ENCODE results near the gene TPM2. TPM values are rescaled to one million over a fixed set of nuclear protein-coding genes. Genes with fewer than 3 reads are reported as not detected.
A peak's percentile ranks its signal among the peaks of the same experiment; 100 is the strongest.
"Not testable (repeated sequence)": the region's sequence is repeated elsewhere in the genome, so short reads cannot be mapped to it uniquely, and the experiment has no call there.

TPM2 gene
- total and polyA plus RNA-seq, 5 experiments from 2014 or later: 0.34 to 98.5 (median 92.3) TPM; not detected in 2

DNA sequence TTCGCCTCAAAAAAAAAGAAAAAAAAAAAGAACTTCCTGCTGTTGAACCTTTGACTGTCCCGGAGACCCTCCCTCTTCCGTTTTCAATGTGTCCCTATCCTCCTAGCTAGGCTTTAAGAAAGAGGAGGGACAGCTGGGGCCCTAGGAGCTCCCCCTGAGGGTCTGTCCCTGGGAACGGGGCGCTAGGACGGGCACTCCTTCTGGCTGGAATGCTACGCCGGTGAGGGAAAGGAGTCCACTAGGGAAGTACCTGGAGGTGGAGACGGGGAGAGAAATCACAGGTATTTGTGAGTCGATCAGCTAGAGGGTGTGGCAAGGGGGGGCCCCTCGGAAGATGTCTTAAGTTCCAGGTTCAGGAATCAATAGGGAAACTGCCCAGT is 43.6 kb downstream of the TPM2 start:
- peaks cover 0 to 3% (median 0%) of the 10 kb centered on the region in 3 donors for H3K36me3 Mint-ChIP-seq
- H3K27ac Mint-ChIP-seq: peak overlapping the region; percentile 95 to 98 (median 96)
- H3K9me3 Mint-ChIP-seq: no peaks in the 10 kb centered on the region
- H3K4me3 Mint-ChIP-seq: peak overlapping the region; percentile 89 to 98 (median 96)
- peak in 1 of 10 donors; percentile 27 for DNase-seq
- no peaks in the 10 kb centered on the region for H3K27me3 Mint-ChIP-seq
- no peak for ATAC-seq
- POLR2A ChIA-PET: interaction anchor here (0.6 to 8.6 kb wide), 17 partner anchors 13 to 185 kb away, joined by 3 to 180 read pairs (median 8); partner anchors contain the start of genes CCDC107, CD72, CREB3 and RMRP
- H3K4me1 Mint-ChIP-seq: peaks cover 29 to 85% (median 54%) of the 10 kb centered on the region in 4 donors

GRCh38 chr9:35645736-35646135 is 44.0 kb downstream of the TPM2 start:
- not testable (repeated sequence) for DNase-seq, H3K36me3 Mint-ChIP-seq, ATAC-seq, H3K9me3 Mint-ChIP-seq, H3K27me3 Mint-ChIP-seq
- Mint-ChIP-seq H3K4me1 (peaks cover 26 to 85% (median 53%) of the 10 kb centered on the region in 4 donors), H3K4me3 (peak overlapping the region; percentile 89 to 98 (median 96)), H3K27ac (peak overlapping the region; percentile 95 to 98 (median 96))
- POLR2A ChIA-PET: interaction anchor here (0.6 to 8.6 kb wide), 18 partner anchors 13 to 185 kb away, joined by 3 to 180 read pairs (median 6); partner anchors contain the start of genes CCDC107, CD72, CREB3 and RMRP

DNA sequence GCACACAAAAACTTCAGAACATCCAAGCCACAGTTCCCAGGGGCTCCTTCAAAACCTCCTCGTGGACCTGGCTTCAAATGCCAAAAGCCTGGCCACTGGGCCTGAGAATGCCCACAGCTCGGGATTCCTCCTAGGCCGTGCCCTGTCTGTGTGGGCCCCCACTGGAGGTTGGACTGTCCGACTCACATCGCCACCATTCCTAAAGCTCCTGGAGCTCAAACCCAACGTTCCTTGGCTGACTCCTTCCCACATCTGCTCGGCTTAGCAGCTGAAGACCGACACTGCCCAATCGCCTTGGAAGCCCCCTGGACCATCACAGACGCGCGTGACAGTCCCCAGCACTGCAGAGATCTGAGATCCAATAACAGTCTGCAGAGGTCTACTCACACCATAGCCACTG is 46.7 kb downstream of the TPM2 start:
- POLR2A ChIA-PET: interaction anchor here (0.6 to 8.6 kb wide), 3 partner anchors 13 to 24 kb away, joined by 3 to 180 read pairs (median 4); partner anchors contain the start of genes CCDC107 and RMRP
- H3K4me1 Mint-ChIP-seq: peaks cover 25 to 89% (median 57%) of the 10 kb centered on the region in 4 donors

GRCh38 chr9:35641478-35641877 is 48.2 kb downstream of the TPM2 start:
- H3K27ac Mint-ChIP-seq: peak overlapping the region in 4 of 10 donors; percentile 27 to 69 (median 54)
- H3K36me3 Mint-ChIP-seq, H3K4me3 Mint-ChIP-seq, ATAC-seq, H3K27me3 Mint-ChIP-seq, DNase-seq, H3K9me3 Mint-ChIP-seq, POLR2A ChIA-PET: not testable (repeated sequence)
- H3K4me1 Mint-ChIP-seq: peaks cover 22 to 93% (median 62%) of the 10 kb centered on the region in 4 donors

More for the DNA sequence above, 46.7 kb downstream of the TPM2 start:
- peak overlapping the region in 3 of 10 donors; percentile 38 to 62 (median 50) for H3K27ac Mint-ChIP-seq
- no peaks in the 10 kb centered on the region for H3K27me3 Mint-ChIP-seq
- peaks cover 0 to 4% (median 2%) of the 10 kb centered on the region in 3 donors for H3K36me3 Mint-ChIP-seq
- ATAC-seq (no peak), DNase-seq (no peak)
- no peaks in the 10 kb centered on the region for H3K9me3 Mint-ChIP-seq
- peak overlapping the region in 1 of 10 donors; percentile 4 for H3K4me3 Mint-ChIP-seq

- DNase-seq, H3K27me3 Mint-ChIP-seq, ATAC-seq, H3K36me3 Mint-ChIP-seq, H3K4me3 Mint-ChIP-seq, H3K9me3 Mint-ChIP-seq: not testable (repeated sequence)
- Mint-ChIP-seq H3K27ac (peak overlapping the region in 5 of 10 donors; percentile 15 to 92 (median 67)), H3K4me1 (peaks cover 20 to 93% (median 64%) of the 10 kb centered on the region in 4 donors)
- POLR2A ChIA-PET: interaction anchor here (2.0 to 2.5 kb wide), 2 partner anchors 18 to 35 kb away, joined by 4 to 7 read pairs; partner anchors contain the start of genes CCDC107, RMRP and TESK1
Observed at GRCh38 chr9:35640431-35640830, 49.3 kb downstream of the TPM2 start.

- no peaks in the 10 kb centered on the region for H3K27me3 Mint-ChIP-seq
- peaks cover 0 to 4% (median 2%) of the 10 kb centered on the region in 3 donors for H3K36me3 Mint-ChIP-seq
- H3K4me1 Mint-ChIP-seq: peaks cover 22 to 94% (median 63%) of the 10 kb centered on the region in 4 donors
- POLR2A ChIA-PET: interaction anchor here (1.0 to 2.5 kb wide), 5 partner anchors 8 to 92 kb away, joined by 4 to 7 read pairs (median 6); partner anchors contain the start of genes CCDC107, RMRP, SIT1 and TESK1
- ATAC-seq (no peak), DNase-seq (no peak)
- H3K9me3 Mint-ChIP-seq: no peaks in the 10 kb centered on the region
- peak overlapping the region in 9 of 10 donors; percentile 24 to 93 (median 81) for H3K27ac Mint-ChIP-seq
- peak overlapping the region in 7 of 10 donors; percentile 1 to 66 (median 50) for H3K4me3 Mint-ChIP-seq
Observed at GRCh38 chr9:35639631-35640030, 50.1 kb downstream of the TPM2 start.

- Mint-ChIP-seq H3K4me3 (peak overlapping the region in 8 of 10 donors; percentile 23 to 66 (median 52)), H3K27ac (peak overlapping the region in 9 of 10 donors; percentile 38 to 93 (median 82)), H3K4me1 (peaks cover 22 to 94% (median 60%) of the 10 kb centered on the region in 4 donors)
- not testable (repeated sequence) for H3K27me3 Mint-ChIP-seq, H3K9me3 Mint-ChIP-seq, H3K36me3 Mint-ChIP-seq, DNase-seq
- POLR2A ChIA-PET: interaction anchor here (0.7 to 2.5 kb wide), 6 partner anchors 8 to 92 kb away, joined by 4 to 7 read pairs (median 6); partner anchors contain the start of genes CCDC107, RMRP, SIT1 and TESK1
- peak; percentile 41 to 66 for ATAC-seq
Observed at GRCh38 chr9:35639225-35639624, 50.5 kb downstream of the TPM2 start.

DNA sequence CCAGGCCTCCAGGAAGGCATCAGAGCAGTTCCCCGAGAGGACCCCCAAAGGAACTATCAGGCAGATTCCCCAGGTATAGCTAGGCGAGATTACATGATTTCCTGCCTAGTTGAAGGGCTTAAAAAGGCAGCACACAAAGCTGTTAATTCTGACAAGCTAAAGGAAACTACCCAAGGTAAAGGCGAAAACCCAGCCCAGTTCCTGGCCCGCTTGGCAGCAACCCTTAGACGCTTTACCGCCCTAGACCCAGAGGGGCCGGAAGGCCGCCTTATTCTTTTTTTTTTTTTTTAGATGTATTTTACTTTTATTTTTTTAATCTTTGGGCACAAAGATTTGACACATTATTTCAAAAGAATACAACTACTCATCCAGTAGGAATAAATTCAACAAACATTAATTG is 51.0 kb downstream of the TPM2 start:
- H3K9me3 Mint-ChIP-seq, H3K27me3 Mint-ChIP-seq, H3K36me3 Mint-ChIP-seq: not testable (repeated sequence)
- Mint-ChIP-seq H3K4me3 (peak overlapping the region; percentile 47 to 81 (median 64)), H3K27ac (peak overlapping the region; percentile 58 to 93 (median 90)), H3K4me1 (peaks cover 22 to 97% (median 60%) of the 10 kb centered on the region in 4 donors)
- POLR2A ChIA-PET: interaction anchor here (0.7 to 2.5 kb wide), 8 partner anchors 9 to 93 kb away, joined by 3 to 8 read pairs (median 6); partner anchors contain the start of genes CCDC107, RMRP, SIT1 and TESK1
- DNase-seq: peak in 5 of 10 donors; percentile 30 to 74 (median 57)
- peak; percentile 77 to 84 for ATAC-seq

DNA sequence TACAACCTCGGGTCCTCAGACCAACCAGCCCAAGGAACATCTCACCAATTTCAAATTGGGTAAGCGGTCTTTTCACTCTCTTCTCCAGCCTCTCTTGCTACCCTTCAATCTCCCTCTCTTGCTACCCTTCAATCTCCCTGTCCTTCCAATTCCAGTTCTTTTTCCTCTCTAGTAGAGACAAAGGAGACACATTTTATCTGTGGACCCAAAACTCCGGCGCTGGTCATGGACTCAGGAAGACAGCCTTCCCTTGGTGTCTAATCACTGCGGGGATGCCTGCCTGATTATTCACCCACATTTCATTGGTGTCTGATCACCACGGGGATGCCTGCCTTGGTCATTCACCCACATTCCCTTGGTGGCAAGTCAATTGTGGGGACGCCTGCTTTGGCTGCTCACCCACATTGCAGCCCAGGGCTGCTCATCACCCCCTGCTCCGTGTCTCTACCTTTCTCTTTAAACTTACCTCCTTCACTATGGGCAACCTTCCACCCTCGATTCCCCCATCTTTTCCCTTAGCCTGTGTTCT is 52.2 kb downstream of the TPM2 start:
- Mint-ChIP-seq H3K4me3 (peak overlapping the region in 5 of 10 donors; percentile 7 to 81 (median 58)), H3K4me1 (peaks cover 21 to 86% (median 56%) of the 10 kb centered on the region in 4 donors), H3K27ac (peak overlapping the region in 9 of 10 donors; percentile 30 to 93 (median 87))
- H3K9me3 Mint-ChIP-seq, DNase-seq, H3K27me3 Mint-ChIP-seq, ATAC-seq, H3K36me3 Mint-ChIP-seq: not testable (repeated sequence)
- POLR2A ChIA-PET: interaction anchor here (1.3 to 2.0 kb wide), 2 partner anchors 10 to 18 kb away, joined by 6 to 8 read pairs; no protein-coding TSS in a partner anchor

GRCh38 chr9:35636877-35637246 is 52.9 kb downstream of the TPM2 start:
- H3K9me3 Mint-ChIP-seq, DNase-seq, H3K27me3 Mint-ChIP-seq, ATAC-seq, H3K36me3 Mint-ChIP-seq: not testable (repeated sequence)
- Mint-ChIP-seq H3K4me1 (peaks cover 21 to 80% (median 56%) of the 10 kb centered on the region in 4 donors), H3K27ac (peak overlapping the region in 6 of 10 donors; percentile 52 to 92 (median 74)), H3K4me3 (peak overlapping the region in 3 of 10 donors; percentile 26 to 45 (median 44))
- POLR2A ChIA-PET: interaction anchor here (2.3 kb wide), 1 partner anchor 10 kb away, joined by 10 read pairs; no protein-coding TSS in a partner anchor

DNA sequence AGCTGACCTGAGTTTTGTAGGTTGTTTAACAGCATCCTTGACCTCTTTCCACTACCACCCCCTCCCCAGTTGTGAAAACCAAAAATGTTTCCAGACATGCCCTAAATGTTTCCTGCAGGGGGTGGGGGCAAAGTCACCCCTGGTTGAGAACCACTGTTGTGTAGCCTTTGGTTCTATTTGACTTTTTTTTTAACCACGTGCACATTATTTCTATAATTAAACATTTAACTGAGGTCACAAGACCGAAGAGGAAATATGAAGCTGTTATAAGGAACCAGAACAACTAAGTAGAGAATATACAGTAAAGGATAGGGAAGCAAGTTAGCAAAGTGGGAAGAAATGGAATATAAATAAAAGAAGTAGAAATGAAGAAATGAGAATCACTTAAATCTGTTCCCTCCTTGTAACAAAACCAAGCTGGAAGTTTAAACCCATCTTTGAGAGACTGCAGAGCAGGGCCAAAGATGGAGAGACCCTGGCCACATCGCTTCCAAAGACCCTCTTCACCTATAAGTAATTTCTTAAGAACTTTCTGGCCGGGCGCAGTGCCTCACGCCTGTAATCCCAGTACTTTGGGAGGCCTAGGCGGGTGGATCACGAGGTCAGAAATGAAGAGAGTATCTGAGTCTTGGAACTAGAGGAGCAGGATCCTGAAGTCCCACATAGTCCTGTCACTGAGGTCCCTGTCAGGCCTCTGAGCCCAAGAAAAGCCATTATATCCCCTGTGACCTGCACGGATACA is 53.4 kb downstream of the TPM2 start:
- peaks cover 21 to 75% (median 52%) of the 10 kb centered on the region in 4 donors for H3K4me1 Mint-ChIP-seq
- POLR2A ChIA-PET: interaction anchor here (2.3 kb wide), 1 partner anchor 11 kb away, joined by 10 read pairs; no protein-coding TSS in a partner anchor
- no peaks in the 10 kb centered on the region for H3K9me3 Mint-ChIP-seq
- no peak for DNase-seq
- ATAC-seq: no peak
- peak overlapping the region in 6 of 10 donors; percentile 57 to 92 (median 76) for H3K27ac Mint-ChIP-seq
- peak overlapping the region in 4 of 10 donors; percentile 8 to 59 (median 30) for H3K4me3 Mint-ChIP-seq
- peaks cover 0 to 4% (median 2%) of the 10 kb centered on the region in 3 donors for H3K36me3 Mint-ChIP-seq
- no peaks in the 10 kb centered on the region for H3K27me3 Mint-ChIP-seq

- POLR2A ChIA-PET: interaction anchor here (0.8 to 2.3 kb wide), 2 partner anchors 12 to 17 kb away, joined by 3 to 10 read pairs; no protein-coding TSS in a partner anchor
- H3K27ac Mint-ChIP-seq: peak overlapping the region in 4 of 10 donors; percentile 13 to 92 (median 76)
- peaks cover 0 to 4% (median 2%) of the 10 kb centered on the region in 3 donors for H3K36me3 Mint-ChIP-seq
- H3K4me3 Mint-ChIP-seq: peak overlapping the region in 1 of 10 donors; percentile 59
- no peaks in the 10 kb centered on the region for H3K27me3 Mint-ChIP-seq
- H3K9me3 Mint-ChIP-seq: no peaks in the 10 kb centered on the region
- no peak for DNase-seq
- ATAC-seq: no peak
- H3K4me1 Mint-ChIP-seq: peaks cover 21 to 69% (median 48%) of the 10 kb centered on the region in 4 donors
Observed at GRCh38 chr9:35635730-35636129, 54.0 kb downstream of the TPM2 start.
